H1 (cell line): ENCODE results near the gene TOP3A. TPM values are rescaled to one million over a fixed set of nuclear protein-coding genes. Genes with fewer than 3 reads are reported as not detected.

ENCODE experiments used
- CTCF ChIA-PET: fragments of 300-600 bp; sonication (Branson Sonifier 250); formaldehyde crosslinking; loops from one replicate; lab custom pipeline; 2021; ENCODE audit not compliant: partially characterized antibody; lab: Charles Lee
- POLR2A ChIA-PET: fragments of 300-600 bp; sonication (Branson Sonifier 250); formaldehyde crosslinking; loops from one replicate; lab custom pipeline; 2021; ENCODE audit warnings: inconsistent platforms; ENCODE audit not compliant: partially characterized antibody; lab: Charles Lee
- DNase-seq, 2 experiments: peaks; one replicate each; pipeline versions ENCODE4 v3.0.0 to v3.0.0-alpha.2; 2010 to 2022; ENCODE audit warnings: low spot score in 2 of 2, low read depth in 1 of 2, mixed read lengths in 1 of 2
- FAIRE-seq: peaks from 2 replicates; lab custom pipeline; 2011; peaks lifted over from hg19 to GRCh38; lab: Jason Lieb, UNC
- H2AFZ ChIP-seq: 2 replicates; pipeline ENCODE4 v1.8.1; 2012; ENCODE audit warnings: low read length, inconsistent platforms
- H2AK5ac ChIP-seq: 2 replicates; pipeline ENCODE4 v1.6.1; 2013; ENCODE audit warnings: low read depth, low read length
- H2BK120ac ChIP-seq: replicated peaks from 2 replicates; pipeline ENCODE3; 2013; ENCODE audit warnings: low read depth, low read length, inconsistent platforms
- H2BK12ac ChIP-seq: 2 replicates; pipeline ENCODE4 v1.6.1; 2013; ENCODE audit warnings: low read depth, low read length
- H2BK15ac ChIP-seq: 2 replicates; pipeline ENCODE4 v1.6.1; 2013; ENCODE audit warnings: low read length
- H2BK20ac ChIP-seq: 2 replicates; pipeline ENCODE4 v1.6.1; 2013; ENCODE audit warnings: low read length
- H2BK5ac ChIP-seq: 2 replicates; pipeline ENCODE4 v1.6.1; 2013; ENCODE audit warnings: low read depth, low read length
- H3K14ac ChIP-seq: 2 replicates; pipeline ENCODE4 v1.6.1; 2013; ENCODE audit warnings: inconsistent platforms; ENCODE audit not compliant: insufficient read length
- H3K18ac ChIP-seq: 2 replicates; pipeline ENCODE4 v1.6.1; 2013; ENCODE audit warnings: low read length; ENCODE audit errors: extremely low read depth
- H3K23ac ChIP-seq: 2 replicates; pipeline ENCODE4 v1.6.1; 2013; ENCODE audit warnings: inconsistent platforms; ENCODE audit not compliant: insufficient read length
- H3K23me2 ChIP-seq: 2 replicates; pipeline ENCODE4 v1.6.1; 2013; ENCODE audit warnings: low read depth, low read length
- H3K27ac ChIP-seq: 2 replicates; pipeline ENCODE4 v1.6.1; 2011; ENCODE audit warnings: low read depth, low read length, inconsistent platforms
- H3K27me3 ChIP-seq, 4 experiments: replicated peaks in 1 of 4; 1 replicate in 1 of 4; 2 replicates in 3 of 4; pipeline versions ENCODE4 v1.6.1 to v1.8.1; 2011 to 2013; ENCODE audit warnings: low read length in 3 of 4, mild to moderate bottlenecking in 3 of 4, inconsistent platforms in 2 of 4, mixed read lengths in 2 of 4, moderate library complexity in 1 of 4; ENCODE audit not compliant: control insufficient read depth in 3 of 4, insufficient read depth in 3 of 4; ENCODE audit errors: extremely low read depth in 1 of 4
- H3K36me3 ChIP-seq, 4 experiments: 2 replicates each; pipeline versions ENCODE4 v1.6.1 to v1.8.1; 2011 to 2013; ENCODE audit warnings: mild to moderate bottlenecking in 4 of 4, low read length in 3 of 4, moderate library complexity in 2 of 4, control low read depth in 1 of 4, inconsistent platforms in 1 of 4; ENCODE audit not compliant: insufficient read depth in 4 of 4, control insufficient read depth in 2 of 4
- H3K4ac ChIP-seq: replicated peaks from 2 replicates; pipeline ENCODE3; 2013; ENCODE audit warnings: low read length, low read depth, mixed read lengths, inconsistent platforms; ENCODE audit not compliant: insufficient read length
- H3K4me1 ChIP-seq, 4 experiments: replicated peaks in 1 of 4; 1 replicate in 1 of 4; 2 replicates in 3 of 4; pipeline versions ENCODE4 v1.6.1 to v1.8.1; 2011 to 2013; ENCODE audit warnings: low read length in 3 of 4, inconsistent platforms in 2 of 4, mixed read lengths in 1 of 4; ENCODE audit not compliant: insufficient read depth in 4 of 4, control insufficient read depth in 3 of 4
- H3K4me2 ChIP-seq, 2 experiments: 2 replicates each; pipeline versions ENCODE4 v1.6.1 to v1.8.1; 2011 to 2013; ENCODE audit warnings: low read depth in 2 of 2, low read length in 2 of 2, control low read depth in 1 of 2, inconsistent platforms in 1 of 2, mild to moderate bottlenecking in 1 of 2; ENCODE audit not compliant: insufficient read depth in 1 of 2
- H3K4me3 ChIP-seq, 4 experiments: fragments of 200-600, 300-600 bp in 1 of 4; sonication (generic), shearing (Covaris generic), sonication (Bioruptor Twin) in 1 of 4; 2 replicates each; pipeline versions ENCODE4 v1.5.1 to v1.8.1; 2011 to 2016; ENCODE audit warnings: low read length in 4 of 4, low read depth in 3 of 4, control low read depth in 2 of 4, inconsistent platforms in 2 of 4, mild to moderate bottlenecking in 2 of 4, mixed read lengths in 1 of 4, moderate library complexity in 1 of 4; ENCODE audit not compliant: insufficient read depth in 2 of 4; ENCODE audit errors: extremely low read depth in 1 of 4
- H3K56ac ChIP-seq: replicated peaks from 2 replicates; pipeline ENCODE3; 2013; ENCODE audit warnings: low read depth, mild to moderate bottlenecking, mixed read lengths, low read length, inconsistent platforms; ENCODE audit not compliant: insufficient read length
- H3K79me1 ChIP-seq: 2 replicates; pipeline ENCODE4 v1.6.1; 2013; ENCODE audit warnings: low read depth, low read length, control low read depth
- H3K79me2 ChIP-seq, 2 experiments: 2 replicates each; pipeline versions ENCODE4 v1.6.1 to v1.8.1; 2012 to 2013; ENCODE audit warnings: low read length in 2 of 2, mild to moderate bottlenecking in 2 of 2, inconsistent platforms in 1 of 2; ENCODE audit not compliant: insufficient read depth in 2 of 2, control insufficient read depth in 1 of 2
- H3K9ac ChIP-seq, 4 experiments: replicated peaks in 1 of 4; 1 replicate in 1 of 4; 2 replicates in 3 of 4; pipeline versions ENCODE4 v1.6.1 to v1.8.1; 2011 to 2013; ENCODE audit warnings: low read depth in 3 of 4, low read length in 3 of 4, control low read depth in 2 of 4, mild to moderate bottlenecking in 2 of 4, moderate library complexity in 2 of 4, inconsistent platforms in 1 of 4; ENCODE audit errors: extremely low read depth in 1 of 4
- H3K9me3 ChIP-seq, 2 experiments: 2 replicates each; pipeline versions ENCODE4 v1.6.1 to v1.8.1; 2012 to 2013; ENCODE audit warnings: mild to moderate bottlenecking in 2 of 2, moderate library complexity in 2 of 2, control low read depth in 1 of 2, inconsistent platforms in 1 of 2, low read depth in 1 of 2, low read length in 1 of 2, mixed read lengths in 1 of 2; ENCODE audit not compliant: insufficient read depth in 2 of 2
- H4K20me1 ChIP-seq, 2 experiments: replicated peaks in 1 of 2; 2 replicates each; pipeline versions ENCODE3 to v1.8.1; 2011 to 2013; ENCODE audit warnings: inconsistent platforms in 2 of 2, low read length in 2 of 2, mild to moderate bottlenecking in 1 of 2; ENCODE audit not compliant: insufficient read depth in 2 of 2, control insufficient read depth in 1 of 2
- H4K5ac ChIP-seq: 2 replicates; pipeline ENCODE4 v1.6.1; 2013; ENCODE audit warnings: low read length, low read depth, mixed read lengths, inconsistent platforms; ENCODE audit not compliant: insufficient read length
- H4K8ac ChIP-seq: 2 replicates; pipeline ENCODE4 v1.8.0; 2013; ENCODE audit warnings: mild to moderate bottlenecking, moderate library complexity, low read length, inconsistent platforms; ENCODE audit not compliant: insufficient read depth; ENCODE audit errors: extremely low read depth
- H4K91ac ChIP-seq: replicated peaks from 2 replicates; pipeline ENCODE3; 2013; ENCODE audit warnings: low read length, mixed read lengths, inconsistent platforms; ENCODE audit not compliant: insufficient read length
- CBX8 ChIP-seq: fragments of 300-800, 300-1000 bp; sonication (generic); IDR thresholded peaks from 2 replicates; pipeline ENCODE4 v1.7.1; 2016; ENCODE audit warnings: low read depth, low read length, borderline replicate concordance
- CEBPB ChIP-seq: IDR thresholded peaks from 2 replicates; pipeline ENCODE4 v1.6.1; 2012; ENCODE audit warnings: low read depth, low read length
- CHD2 ChIP-seq: IDR thresholded peaks from 2 replicates; pipeline ENCODE4 v1.6.1; 2012; ENCODE audit warnings: low read length, improper control_type of control experiment
- KDM1A ChIP-seq: fragments of 200-600, 300-600 bp; sonication (generic); IDR thresholded peaks from 2 replicates; pipeline ENCODE4 v1.7.1; 2016; ENCODE audit warnings: mild to moderate bottlenecking, low read length, borderline replicate concordance
- NRF1 ChIP-seq: IDR thresholded peaks from 2 replicates; pipeline ENCODE4 v1.6.1; 2011; ENCODE audit warnings: mild to moderate bottlenecking, low read depth, low read length, improper control_type of control experiment
- POLR2AphosphoS5 ChIP-seq: IDR thresholded peaks from 2 replicates; pipeline ENCODE4 v1.6.1; 2011; ENCODE audit warnings: low read depth, low read length
- RAD21 ChIP-seq, 2 experiments: IDR thresholded peaks in 1 of 2; conservative IDR thresholded peaks in 1 of 2; 2 replicates each; pipeline ENCODE4 v1.6.1; 2011; ENCODE audit warnings: low read depth in 2 of 2, low read length in 2 of 2, improper control_type of control experiment in 1 of 2, inconsistent platforms in 1 of 2, mild to moderate bottlenecking in 1 of 2, moderate library complexity in 1 of 2
- RXRA ChIP-seq: IDR thresholded peaks from 2 replicates; pipeline ENCODE4 v1.6.1; 2011; ENCODE audit warnings: low read depth, mild to moderate bottlenecking, low read length, moderate library complexity; ENCODE audit not compliant: insufficient read depth
- SP2 ChIP-seq: IDR thresholded peaks from 2 replicates; pipeline ENCODE4 v1.6.1; 2012; ENCODE audit warnings: mild to moderate bottlenecking, low read length, inconsistent platforms
- WGBS, 2 experiments: shearing (Covaris generic) in 1 of 2; methylation state at CpG; one replicate each; pipeline versions ENCODE4 v1.1.6 to v1.1.7; 2013 to 2015; ENCODE audit warnings: low lambda C conversion rate in 2 of 2, mixed read lengths in 2 of 2, inconsistent platforms in 1 of 2, low coverage in 1 of 2, missing lambda C conversion rate in 1 of 2; ENCODE audit not compliant: insufficient replicate concordance in 2 of 2, insufficient coverage in 1 of 2, insufficient read length in 1 of 2; ENCODE audit errors: extremely low coverage in 1 of 2, missing lambda C conversion rate in 1 of 2; 5-methylcytosine and 5-hydroxymethylcytosine counted together
- polyA plus RNA-seq, 7 experiments: library from polyadenylated mRNA; depleted of rRNA in 3 of 7; stranded (reverse) in 5 of 7; unstranded in 2 of 7; fragments of >200 nt in 5 of 7; fragments of 200-250 nt in 2 of 7; gene quantifications; 1 replicate in 5 of 7; 2 replicates in 1 of 7; 4 replicates in 1 of 7; pipeline versions ENCODE4 v1.2.1 to v1.2.3, GENCODE V29; 2011 to 2013; ENCODE audit warnings: missing spikeins in 2 of 7, mixed read lengths in 2 of 7
- total RNA-seq: library from RNA; stranded (reverse); fragmentation: NEBNext Ultra II Directional; extraction: Animal tissue kit (Norgen Biotek cat#: 25700); gene quantifications from 2 replicates; pipeline ENCODE4 v1.2.1, GENCODE V29; 2021
- TF ChIP-seq, protein P1 (sequence below), 3 experiments: IDR thresholded peaks; 1 replicate in 2 of 3; 2 replicates in 1 of 3; pipeline versions ENCODE4 v1.5.1 to v1.6.1; 2011; ENCODE audit warnings: low read length in 3 of 3, mild to moderate bottlenecking in 3 of 3, inconsistent platforms in 2 of 3, low read depth in 1 of 3, moderate library complexity in 1 of 3; ENCODE audit not compliant: insufficient read depth in 1 of 3; ENCODE audit errors: control extremely low read depth in 1 of 3

The TOP3A gene
- total and polyA plus RNA-seq, 2 of the 8 experiments (the other 6 are each of a cell fraction or from before 2014, with no cell fraction given), result 23.4 to 54.3 TPM

DNA sequence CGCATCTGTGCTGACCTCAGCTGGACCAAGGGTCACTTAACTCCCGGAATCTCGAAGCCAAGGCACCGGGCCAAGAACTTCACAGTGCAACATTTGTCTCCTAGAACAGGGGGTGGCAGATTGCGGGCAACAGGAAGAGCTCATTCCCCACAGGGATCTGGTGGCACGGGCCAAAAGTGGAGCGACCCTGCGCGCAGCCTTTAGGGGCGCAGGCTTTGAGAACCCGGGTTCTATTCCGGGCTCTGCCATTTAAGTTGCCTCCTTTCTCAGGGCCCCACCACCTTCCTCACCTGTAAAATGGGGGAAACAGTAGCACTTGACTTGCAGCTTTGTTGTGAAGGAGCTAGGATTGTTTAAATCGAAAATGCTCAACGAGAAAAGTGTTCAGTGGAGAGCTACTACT is 47.9 kb upstream of the TOP3A start:
- Histone ChIP-seq H3K9ac (peak overlapping the region; percentile 75 to 92 (median 83)), H3K27ac (no peak overlapping the region; the same call in 1 of the 2 replicates), H3K4me1 (peaks cover 0 to 2% (median 0%) of the 10 kb centered on the region in 4 experiments; a peak in 1 of 7 replicates), H3K4me2 (peak overlapping the region; percentile 78 to 79), H4K5ac (peak overlapping the region; percentile 78), H4K8ac (peak overlapping the region; percentile 94; the same call in 1 of the 2 replicates), H2BK20ac (no peak overlapping the region), H3K36me3 (peaks cover 0 to 9% (median 3%) of the 10 kb centered on the region in 4 experiments; a peak in 3 of 8 replicates), H3K79me2 (peaks cover 4 to 35% of the 10 kb centered on the region in 2 experiments), H2BK5ac (no peak overlapping the region; the same call in 1 of the 2 replicates), H3K4me3 (peak overlapping the region; percentile 84 to 94 (median 88)), H2AFZ (peak overlapping the region; percentile 83; the same call in 1 of the 2 replicates), H2BK120ac (no peak overlapping the region), H4K91ac (peak overlapping the region; percentile 44), H3K56ac (no peak overlapping the region), H3K9me3 (no peaks in the 10 kb centered on the region), H3K23me2 (peaks cover 6% of the 10 kb centered on the region), H3K18ac (peak overlapping the region; percentile 72), H3K79me1 (peaks cover 7% of the 10 kb centered on the region; the same call in 1 of the 2 replicates), H2BK15ac (no peak overlapping the region), H3K23ac (no peak overlapping the region), H3K4ac (no peak overlapping the region), H2AK5ac (no peak overlapping the region), H3K27me3 (no peaks in the 10 kb centered on the region), H3K14ac (peak overlapping the region; percentile 85), H4K20me1 (peaks cover 0 to 2% of the 10 kb centered on the region in 2 experiments), H2BK12ac (no peak overlapping the region)
- ChIA-PET CTCF (interaction anchor here (0.8 to 1.9 kb wide), 4 partner anchors 10 to 43 kb away, joined by 3 to 5 read pairs (median 4); no protein-coding TSS in a partner anchor), POLR2A (interaction anchor here (0.6 to 3.0 kb wide), 13 partner anchors 10 to 179 kb away, joined by 3 to 13 read pairs (median 4); partner anchors contain the start of genes ALKBH5, MIEF2, SMCR8 and TOP3A)
- DNase-seq (peak in 1 of 2 experiments; percentile 54), FAIRE-seq (no peak)
- 16% methylated on average over 14 of the region's 14 CpGs; no CpG with 5 or more reads in 1 of the 2 experiments for WGBS, 2 experiments
- 0 out of 2 replicates have a peak, but pooled peaks have one; percentile 11 for TF ChIP-seq KDM1A
- no peak for TF ChIP-seq CHD2
- no peak for TF ChIP-seq SP2
- no peak for TF ChIP-seq RXRA
- TF ChIP-seq CEBPB, result no peak
- TF ChIP-seq POLR2AphosphoS5, result no peak
- TF ChIP-seq RAD21 (IDR thresholded peaks at IDR 0.05 in 1 of 2, conservative IDR thresholded peaks at IDR 0.05 in 1 of 2; ENCODE audit: low read depth in 2 of 2, low read length in 2 of 2), result no peak; a peak in 1 of 4 replicates
- TF ChIP-seq, protein P1, sequence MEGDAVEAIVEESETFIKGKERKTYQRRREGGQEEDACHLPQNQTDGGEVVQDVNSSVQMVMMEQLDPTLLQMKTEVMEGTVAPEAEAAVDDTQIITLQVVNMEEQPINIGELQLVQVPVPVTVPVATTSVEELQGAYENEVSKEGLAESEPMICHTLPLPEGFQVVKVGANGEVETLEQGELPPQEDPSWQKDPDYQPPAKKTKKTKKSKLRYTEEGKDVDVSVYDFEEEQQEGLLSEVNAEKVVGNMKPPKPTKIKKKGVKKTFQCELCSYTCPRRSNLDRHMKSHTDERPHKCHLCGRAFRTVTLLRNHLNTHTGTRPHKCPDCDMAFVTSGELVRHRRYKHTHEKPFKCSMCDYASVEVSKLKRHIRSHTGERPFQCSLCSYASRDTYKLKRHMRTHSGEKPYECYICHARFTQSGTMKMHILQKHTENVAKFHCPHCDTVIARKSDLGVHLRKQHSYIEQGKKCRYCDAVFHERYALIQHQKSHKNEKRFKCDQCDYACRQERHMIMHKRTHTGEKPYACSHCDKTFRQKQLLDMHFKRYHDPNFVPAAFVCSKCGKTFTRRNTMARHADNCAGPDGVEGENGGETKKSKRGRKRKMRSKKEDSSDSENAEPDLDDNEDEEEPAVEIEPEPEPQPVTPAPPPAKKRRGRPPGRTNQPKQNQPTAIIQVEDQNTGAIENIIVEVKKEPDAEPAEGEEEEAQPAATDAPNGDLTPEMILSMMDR (IDR thresholded peaks at IDR 0.05; ENCODE audit: control extremely low read depth in 1 of 3, insufficient read depth in 1 of 3, low read depth in 1 of 3, low read length in 3 of 3), result peak in 1 of 3 experiments; percentile 6; a peak in 1 of 4 replicates
- no peak for TF ChIP-seq CBX8
- no peak for TF ChIP-seq NRF1
